NCI-H345 treated with DMSO at 0.1 percent for 48 hours (cell line): Measurements from ENCODE around the gene RABGAP1L.
A peak's percentile ranks its signal among the peaks of the same experiment; 100 is the strongest.

ENCODE experiments used
- DNase-seq: peaks from one replicate; lab custom pipeline; 2025; ENCODE audit not compliant: unreplicated experiment; lab: John Stamatoyannopoulos, UW

Gene RABGAP1L

DNA sequence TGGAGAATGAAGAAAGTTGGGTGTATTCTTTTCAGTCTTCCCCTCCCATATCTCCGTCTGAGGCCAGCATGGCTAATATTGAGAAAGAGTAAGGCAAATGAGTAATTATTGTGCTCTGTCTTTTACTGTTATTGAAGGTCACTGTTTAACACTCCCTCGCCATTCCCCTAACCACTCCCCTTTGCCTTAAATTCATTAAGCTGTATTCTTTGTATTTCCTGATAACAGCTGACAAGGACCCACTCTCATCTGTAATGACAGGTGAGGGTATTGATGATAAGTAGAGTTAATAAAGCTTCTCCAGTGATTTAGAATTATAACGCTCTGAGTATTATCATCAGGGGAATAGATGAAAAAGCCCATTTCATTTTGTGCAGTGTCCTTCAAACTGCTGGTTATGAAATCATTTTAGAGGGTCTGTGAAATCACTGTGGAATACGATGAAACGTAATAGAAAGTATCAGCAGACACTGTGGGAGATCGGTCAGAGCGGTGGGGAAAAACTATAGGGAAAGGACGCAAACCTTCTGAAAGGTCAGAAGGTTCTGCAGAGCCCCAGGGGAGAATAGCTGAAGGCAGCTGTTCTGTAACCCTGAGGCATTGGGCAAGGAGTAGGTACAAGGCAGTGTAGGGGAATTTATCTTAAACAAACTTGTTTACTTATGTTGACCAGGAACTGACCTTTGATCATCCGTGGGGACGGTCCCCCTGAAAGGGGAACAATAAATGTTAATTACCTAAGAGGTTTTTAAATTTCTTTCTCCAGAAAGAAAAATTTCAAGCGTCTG, 794.2 kb downstream of the RABGAP1L start:
- no peak for DNase-seq

- DNase-seq: peak; percentile 76
Measured at GRCh38 chr1:174954073-174954460, 794.7 kb downstream of the RABGAP1L start.

GRCh38 chr1:174954671-174955669, 795.6 kb downstream of the RABGAP1L start:
- peak; percentile 85 for DNase-seq

GRCh38 chr1:174956086-174956485, 796.8 kb downstream of the RABGAP1L start:
- DNase-seq: no peak

DNA sequence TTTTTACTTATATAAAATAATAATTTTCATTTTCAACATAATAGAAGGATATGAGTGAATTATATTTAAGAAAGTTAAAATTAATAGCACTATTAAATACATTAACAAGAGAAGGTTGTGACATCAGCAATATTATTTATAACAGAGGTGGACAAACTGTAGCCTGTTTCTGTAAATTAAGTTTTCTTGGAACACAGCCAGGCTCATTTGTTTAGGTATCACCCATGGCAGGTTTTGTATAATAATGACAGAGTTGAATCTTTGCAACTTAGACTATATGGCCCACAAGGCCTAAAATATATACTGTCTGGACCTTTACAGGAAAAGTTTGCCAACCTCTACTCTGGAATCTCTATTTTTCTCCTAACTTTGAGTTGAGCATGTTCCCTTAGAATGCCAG, 797.7 kb downstream of the RABGAP1L start:
- DNase-seq: no peak

GRCh38 chr1:174957829-174958228, 798.5 kb downstream of the RABGAP1L start:
- no peak for DNase-seq

DNA sequence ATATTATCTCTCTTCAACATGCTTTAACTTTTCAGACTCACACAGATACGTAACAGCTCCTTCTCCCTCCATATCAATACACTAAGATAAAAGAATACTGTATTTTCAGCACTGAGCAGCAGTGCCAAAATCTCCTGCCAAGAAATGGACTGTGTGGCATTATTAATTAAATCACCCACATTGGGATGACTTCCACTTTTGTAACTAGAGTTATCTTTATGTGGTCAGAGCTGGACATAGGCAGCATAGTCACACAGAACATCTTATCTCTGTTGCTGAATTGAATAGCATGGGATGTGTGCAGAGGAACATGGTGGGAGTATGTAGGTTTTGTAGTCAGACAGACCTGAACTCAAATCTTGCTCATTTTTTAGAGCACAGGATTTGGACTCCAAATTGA, 799.1 kb downstream of the RABGAP1L start:
- DNase-seq: no peak

DNA sequence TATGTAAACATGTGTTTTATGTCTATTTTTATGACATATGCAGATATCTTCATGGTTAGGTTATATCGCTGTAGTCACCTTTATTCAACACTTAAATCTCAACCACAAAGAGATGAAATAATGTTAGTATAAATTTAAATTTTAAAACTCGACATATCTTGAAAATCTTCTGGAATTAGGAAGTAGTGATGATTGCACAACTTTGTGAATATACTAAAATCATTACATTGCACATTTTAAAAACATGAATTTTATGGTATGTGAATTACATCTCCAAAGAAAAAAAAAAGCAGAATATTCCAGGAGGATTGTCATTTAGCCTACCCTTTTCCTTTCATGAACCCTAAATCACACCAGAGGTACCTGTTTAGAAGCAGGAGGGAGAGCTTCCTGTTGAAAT, 801.0 kb downstream of the RABGAP1L start:
- DNase-seq: no peak

DNA sequence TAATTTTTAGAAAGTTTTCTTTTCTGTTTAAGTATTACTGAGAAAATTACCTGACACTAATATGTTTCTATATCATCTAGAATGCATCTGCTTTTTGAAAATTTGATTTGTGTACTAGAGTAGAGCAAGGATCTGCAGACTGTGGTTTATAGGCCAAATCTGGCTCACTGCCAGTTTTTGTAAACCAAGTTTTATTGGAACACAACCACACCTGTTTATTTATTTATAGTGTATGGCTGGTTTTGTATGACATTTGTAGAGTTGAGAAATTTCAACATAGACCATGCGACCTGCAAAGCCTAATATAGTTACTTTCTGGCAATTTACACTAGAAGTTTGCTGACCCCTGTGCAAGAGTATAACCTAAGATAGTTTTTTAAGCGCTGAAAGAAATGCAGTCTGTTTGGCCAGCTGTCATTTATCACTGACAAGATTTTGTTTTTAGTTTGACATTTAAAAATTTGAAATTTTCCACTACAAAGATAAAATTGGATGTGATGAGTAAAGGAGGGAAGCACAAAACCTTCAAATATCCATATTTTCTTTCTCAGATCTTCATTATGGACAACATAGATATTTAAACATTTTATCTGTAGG, 804.3 kb downstream of the RABGAP1L start:
- no peak for DNase-seq

DNA sequence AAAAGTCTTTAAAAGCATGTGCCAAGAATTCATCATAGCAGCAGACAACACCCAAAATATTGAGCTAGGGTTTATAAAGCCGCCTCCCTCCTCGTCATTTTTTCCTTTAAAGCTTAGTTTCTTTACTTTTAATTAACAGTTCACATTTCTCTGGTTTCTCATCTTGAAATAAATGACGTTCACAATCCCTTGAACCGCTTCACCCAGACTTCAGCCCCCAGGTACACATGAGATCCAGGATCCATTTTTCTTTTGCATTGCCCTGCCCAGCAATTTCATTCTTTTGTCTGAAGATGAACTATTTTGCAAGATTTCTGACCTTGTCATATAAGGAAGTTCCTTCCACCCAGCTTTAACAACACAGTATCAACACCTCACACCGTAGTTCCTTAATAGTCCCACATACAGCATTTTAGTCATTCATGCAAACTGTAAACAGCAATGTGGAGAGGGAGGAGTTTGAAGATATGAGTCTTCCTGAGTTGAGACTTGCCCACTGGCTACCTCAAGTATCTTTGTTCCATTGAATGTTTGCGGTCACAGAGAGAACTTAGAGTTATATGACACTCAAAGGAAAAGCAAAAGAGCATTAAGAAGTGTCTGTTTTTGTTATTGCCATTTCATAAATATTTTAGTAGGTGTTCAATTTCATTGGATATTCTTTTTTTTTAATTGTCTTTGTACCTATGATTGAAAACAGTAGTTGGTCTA, 805.1 kb downstream of the RABGAP1L start:
- DNase-seq: no peak

DNA sequence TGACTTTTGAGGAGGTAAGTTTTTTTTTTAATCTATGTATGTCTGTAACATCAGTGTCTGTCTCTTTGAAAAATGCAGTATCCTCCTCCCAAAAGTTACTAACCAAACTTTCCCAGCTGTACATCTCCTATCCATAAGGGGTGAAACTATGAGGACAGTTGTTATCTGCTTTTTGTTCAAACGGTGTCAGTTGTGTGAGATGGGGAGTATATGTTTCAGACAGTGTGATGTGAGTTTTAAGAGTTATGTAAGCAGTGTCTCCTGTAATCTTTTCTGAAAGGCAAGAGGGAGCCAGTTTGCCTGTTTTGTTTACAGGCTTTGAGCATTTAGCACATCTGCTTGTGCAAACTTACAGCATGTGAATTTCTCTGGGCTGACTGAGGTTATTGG, 805.6 kb downstream of the RABGAP1L start:
- no peak for DNase-seq

GRCh38 chr1:174965362-174966007, 806.2 kb downstream of the RABGAP1L start:
- DNase-seq: no peak

GRCh38 chr1:174966008-174966572, 806.8 kb downstream of the RABGAP1L start:
- DNase-seq: no peak

DNA sequence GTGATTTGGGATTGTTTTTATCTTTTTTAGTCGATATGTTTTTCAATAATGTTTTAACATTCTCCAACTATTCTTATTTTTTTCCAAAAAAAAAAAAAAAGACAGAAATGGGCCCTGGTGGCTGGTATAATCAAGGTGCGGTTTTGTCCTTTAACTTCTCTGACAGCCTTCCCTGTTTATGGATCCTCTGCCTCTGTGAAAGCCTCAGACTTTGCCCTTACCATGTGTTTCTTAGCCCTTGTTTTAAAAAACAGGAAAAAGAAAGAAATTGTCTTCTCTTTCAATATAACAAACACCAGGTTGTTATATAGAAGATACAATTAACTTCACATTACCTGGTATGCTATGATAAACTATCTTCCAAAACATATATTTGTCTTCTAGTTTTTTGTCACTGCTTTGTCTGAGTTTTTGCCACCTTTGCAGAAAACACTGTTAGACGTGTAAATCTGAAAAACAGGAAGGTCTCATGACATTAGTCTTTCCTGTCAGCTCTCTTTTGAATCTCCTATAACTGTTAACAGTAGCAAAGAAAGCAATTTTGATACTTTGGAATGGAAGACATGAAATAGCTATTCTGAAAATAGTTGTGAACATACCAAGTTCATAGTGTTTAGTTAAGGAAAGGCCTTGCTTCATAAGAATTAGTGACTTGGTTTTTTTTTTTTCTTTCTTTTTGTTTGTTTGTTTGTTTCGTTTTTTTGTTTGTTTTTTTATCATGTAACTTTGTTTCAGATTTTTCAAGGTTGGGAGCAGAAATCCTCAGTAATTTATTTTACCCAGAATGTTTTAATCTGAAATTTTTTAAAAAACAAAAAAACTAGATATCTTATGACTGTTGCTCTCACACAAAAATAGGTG, 808.8 kb downstream of the RABGAP1L start:
- DNase-seq: no peak

DNA sequence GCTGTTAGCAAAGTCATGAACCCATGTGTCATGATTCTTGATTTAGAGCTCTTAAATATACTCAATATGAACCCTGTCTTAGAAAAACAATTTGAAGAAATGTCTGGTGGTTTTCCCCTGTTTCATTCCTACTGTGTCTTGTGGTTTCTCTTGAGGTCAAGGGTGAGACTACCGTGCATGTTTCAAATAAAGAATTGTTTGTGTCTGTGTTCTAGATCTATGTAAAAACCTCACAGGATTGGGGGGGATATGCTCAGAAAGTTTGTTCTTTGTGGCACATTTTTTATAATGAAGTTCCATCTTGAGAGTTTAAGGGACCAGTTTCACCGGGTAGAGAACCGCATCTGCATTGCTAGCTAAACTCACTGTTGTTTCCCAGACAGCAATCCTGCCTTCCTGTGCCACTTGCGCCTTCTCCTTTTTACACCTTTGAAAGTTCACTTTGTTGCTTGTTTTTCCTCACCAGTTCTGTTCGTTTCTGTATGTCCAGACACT, 809.5 kb downstream of the RABGAP1L start:
- DNase-seq: no peak

GRCh38 chr1:174969977-174970376, 810.7 kb downstream of the RABGAP1L start:
- no peak for DNase-seq

DNA sequence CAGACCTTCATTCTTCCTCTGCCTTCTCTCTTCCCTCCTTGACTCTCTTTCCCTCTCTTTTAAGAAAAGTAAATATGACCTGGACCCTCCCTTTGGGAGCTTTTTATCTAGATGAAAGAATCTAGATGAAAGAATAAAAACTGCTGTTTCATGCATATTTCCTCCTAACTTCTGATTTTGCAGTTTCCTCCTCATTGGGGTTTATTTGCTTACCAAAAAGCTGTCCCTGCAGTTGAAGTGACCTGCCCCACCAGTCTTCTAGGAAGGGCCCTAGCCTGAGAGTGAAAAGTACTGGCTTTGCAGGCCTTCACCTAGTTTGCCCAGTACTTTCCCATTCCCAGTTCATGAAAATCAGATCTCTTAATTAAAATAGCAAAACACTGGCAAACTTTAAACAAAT, 812.1 kb downstream of the RABGAP1L start:
- DNase-seq: no peak

DNA sequence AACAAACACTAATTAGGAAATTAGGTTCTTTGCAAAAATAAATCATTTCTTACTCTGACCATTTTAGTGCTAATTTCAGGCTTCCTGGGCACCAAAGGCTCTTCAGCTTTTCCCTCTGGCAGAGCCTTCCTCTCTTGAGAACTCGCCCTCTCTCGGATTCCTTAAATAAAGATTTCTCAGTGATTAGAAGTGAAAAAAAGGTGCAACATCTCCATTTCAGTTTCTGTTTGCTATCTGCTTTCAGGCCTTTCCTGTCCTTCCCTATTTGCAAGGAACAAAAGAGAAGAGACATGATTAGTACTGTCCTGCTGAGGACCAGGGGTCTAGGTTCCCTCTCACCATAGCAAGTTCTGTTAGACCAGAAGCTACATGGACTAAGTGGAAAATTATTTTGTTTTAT, 812.6 kb downstream of the RABGAP1L start:
- DNase-seq: no peak

- no peak for DNase-seq
Measured at GRCh38 chr1:174974711-174975119, 815.4 kb downstream of the RABGAP1L start.
